GM19240 (cell line): ENCODE results near the gene GNB1L.
"Not testable (repeated sequence)": the region's sequence is repeated elsewhere in the genome, so short reads cannot be mapped to it uniquely, and the experiment has no call there.

Experiments used
- DNase-seq: peaks from one replicate; pipeline ENCODE4 v3.0.0; 2011; ENCODE audit warnings: low spot score; ENCODE audit not compliant: insufficient read length

Gene GNB1L

DNA sequence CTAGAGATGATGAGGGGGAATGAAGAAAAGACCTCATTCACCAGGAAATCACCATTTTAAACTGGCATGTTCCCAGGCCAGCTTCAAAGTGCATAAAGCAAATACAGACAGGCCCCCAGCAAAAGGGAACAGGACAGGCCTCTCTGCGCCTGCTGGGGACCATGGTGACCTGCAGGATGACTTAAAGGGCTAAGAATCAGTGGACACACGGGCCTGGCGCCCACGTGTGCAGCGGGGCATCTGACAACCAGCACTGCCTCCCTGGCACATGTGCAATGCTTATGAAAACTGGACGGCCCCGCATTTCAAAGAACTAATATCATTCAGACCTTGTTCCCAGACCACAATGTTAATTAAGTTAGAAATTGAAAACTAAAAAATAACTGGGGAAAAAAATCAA is 58.5 kb downstream of the GNB1L start:
- DNase-seq = no peak

DNA sequence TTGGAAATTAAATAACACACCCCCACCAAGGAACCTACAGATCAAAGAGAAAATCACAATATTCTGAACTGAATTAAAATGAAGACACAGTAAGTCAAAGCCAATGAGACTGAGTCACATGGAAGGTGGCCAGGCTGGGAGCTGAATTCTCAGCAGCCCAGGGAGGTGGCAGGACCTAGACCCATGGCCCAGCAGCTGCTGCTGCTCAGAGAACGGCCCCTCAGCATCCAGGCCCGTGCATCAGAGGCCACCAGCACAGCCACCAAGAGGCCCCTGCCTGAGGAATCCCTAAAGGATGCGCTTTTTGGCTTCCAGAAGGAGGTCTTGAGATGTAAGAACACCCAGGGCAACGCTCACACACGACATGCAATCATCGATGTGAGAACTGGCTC is 59.1 kb downstream of the GNB1L start:
- no peak for DNase-seq

DNA sequence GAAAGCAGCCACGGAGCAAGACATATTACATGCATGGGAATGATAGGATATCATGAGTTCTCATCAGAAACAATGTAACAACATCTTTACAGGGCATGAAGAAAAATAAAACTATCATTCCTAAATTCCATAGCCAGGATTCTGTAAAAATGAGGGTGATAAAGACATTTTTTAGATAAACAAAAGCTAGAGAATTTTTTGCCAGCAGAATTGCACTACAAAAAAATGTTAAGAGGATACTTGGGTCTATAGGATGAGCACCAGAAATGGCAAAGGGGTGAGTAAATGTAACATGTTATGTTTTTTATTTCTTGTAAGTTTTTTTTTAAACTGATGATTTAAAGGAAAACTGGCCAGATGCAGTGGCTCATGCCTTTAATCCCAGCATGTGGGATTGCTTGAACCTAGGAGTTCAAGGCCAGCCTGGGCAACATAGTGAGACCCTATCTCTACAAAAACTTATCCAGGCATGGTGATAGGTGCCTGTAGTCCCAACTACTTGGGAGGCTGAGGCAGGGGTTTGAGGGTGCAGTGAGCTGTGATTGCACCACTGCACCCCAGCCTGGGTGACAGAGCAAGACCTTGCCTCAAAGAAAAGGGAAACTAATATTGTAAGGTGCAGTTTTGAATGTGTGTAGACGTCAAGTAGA is 60.9 kb downstream of the GNB1L start:
- no peak for DNase-seq

DNA sequence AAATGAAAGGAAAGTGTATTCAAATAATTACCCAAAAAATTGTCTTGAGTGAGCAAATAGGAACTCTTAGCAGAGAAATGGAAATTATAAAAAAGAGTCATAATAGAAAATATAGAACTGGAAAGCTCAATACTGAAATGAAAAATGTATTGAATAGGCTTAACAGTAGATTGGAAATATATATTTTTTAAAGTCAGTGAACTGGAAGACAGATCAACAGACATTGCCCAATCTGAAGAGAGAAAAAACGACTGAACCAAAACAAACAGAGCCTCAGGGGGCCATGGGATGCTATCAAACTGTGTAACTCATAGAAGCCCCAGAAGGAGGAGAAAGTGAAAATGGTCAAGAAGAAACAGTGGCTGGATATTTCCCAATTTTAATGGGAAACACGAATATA is 61.5 kb downstream of the GNB1L start:
- no peak for DNase-seq

DNA sequence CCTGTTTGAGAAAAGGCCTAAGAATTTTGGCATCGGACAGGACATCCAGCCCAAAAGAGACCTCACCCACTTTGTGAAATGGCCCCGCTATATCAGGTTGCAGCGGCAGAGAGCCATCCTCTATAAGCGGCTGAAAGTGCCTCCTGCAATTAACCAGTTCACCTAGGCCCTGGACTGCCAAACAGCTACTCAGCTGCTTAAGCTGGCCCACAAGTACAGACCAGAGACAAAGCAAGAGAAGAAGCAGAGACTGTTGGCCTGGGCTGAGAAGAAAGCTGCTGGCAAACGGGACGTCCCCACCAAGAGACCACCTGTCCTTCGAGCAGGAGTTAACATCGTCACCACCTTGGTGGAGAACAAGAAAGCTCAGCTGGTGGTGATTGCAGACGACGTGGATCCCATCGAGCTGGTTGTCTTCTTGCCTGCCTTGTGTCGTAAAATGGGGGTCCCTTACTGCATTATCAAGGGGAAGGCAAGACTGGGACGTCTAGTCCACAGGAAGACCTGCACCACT is 62.2 kb downstream of the GNB1L start:
- not testable (repeated sequence) for DNase-seq

DNA sequence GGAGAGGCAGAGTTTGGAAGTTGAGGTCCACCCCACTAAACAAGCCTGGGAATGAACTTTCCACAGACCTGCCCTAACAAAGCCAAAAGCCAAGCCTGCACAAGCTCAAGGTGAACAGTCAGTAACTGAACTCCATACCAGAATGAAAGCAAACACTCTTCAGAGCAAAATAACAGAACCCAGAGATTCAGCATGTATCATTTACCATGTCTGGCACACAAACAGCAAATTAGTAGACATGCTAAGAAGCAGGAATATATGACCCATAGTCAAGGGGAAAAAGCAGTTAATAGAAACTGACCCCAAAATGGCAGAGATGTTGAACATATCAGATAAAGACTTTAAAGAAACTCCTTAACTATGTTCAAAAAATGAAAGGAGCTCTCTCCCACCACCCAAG is 62.8 kb downstream of the GNB1L start:
- no peak for DNase-seq

DNA sequence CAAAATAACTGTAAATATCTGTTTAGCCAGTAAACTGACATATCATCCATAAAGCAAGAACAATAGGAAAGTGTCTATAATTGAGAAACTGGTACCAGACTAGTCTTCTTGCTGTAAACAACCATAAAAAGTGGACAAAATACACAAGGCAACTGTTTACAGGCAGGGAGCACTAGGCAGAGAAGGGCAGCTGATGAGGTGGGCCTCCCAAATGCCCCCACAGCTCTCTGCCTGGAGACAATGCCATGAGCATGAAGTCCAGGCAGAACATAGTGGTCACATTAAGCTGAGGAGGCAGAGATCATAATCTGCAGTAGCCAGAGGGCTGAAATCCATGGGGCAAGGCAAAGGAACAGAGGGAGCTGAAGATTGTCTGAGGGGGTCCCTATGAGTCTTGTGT is 63.4 kb downstream of the GNB1L start:
- DNase-seq = no peak

DNA sequence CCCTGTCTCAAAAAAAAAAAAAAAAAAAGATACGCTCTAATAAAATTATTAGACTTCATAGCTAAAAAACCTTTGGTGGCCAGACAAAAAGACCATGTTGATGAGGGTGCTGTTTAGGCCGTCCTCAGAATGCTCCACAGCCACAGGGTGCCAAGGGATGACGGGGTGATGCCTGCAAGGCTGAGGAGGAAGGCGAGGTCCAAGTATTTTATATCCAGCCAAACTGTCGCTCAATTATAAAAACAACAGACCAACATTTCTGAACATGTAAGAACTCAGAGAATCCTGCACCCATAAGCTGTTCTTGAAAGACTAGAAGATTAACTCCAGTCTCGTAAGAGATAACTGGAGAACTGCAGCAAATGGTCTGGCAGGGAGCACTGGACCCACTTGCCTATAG is 64.8 kb downstream of the GNB1L start:
- no peak for DNase-seq

DNA sequence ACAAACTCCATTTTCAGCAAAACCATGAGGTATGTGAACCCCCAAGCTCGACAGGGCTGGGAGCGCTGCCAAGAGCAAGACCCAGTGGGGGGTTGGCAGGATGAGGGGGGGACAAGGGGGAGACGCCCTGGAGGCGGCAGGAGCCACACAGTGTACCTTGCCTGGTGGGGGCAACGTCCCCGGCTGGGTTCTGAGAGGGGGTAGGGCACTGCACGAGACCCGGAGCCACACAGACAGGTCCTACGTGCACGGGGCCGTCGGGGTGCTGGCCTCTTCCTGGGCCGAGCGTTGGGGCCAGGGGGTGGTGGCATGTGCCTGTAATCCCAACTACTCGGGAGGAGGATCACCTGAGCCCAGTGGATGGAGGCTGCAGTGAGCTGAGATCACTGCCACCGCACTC is 65.3 kb downstream of the GNB1L start:
- no peak for DNase-seq

DNA sequence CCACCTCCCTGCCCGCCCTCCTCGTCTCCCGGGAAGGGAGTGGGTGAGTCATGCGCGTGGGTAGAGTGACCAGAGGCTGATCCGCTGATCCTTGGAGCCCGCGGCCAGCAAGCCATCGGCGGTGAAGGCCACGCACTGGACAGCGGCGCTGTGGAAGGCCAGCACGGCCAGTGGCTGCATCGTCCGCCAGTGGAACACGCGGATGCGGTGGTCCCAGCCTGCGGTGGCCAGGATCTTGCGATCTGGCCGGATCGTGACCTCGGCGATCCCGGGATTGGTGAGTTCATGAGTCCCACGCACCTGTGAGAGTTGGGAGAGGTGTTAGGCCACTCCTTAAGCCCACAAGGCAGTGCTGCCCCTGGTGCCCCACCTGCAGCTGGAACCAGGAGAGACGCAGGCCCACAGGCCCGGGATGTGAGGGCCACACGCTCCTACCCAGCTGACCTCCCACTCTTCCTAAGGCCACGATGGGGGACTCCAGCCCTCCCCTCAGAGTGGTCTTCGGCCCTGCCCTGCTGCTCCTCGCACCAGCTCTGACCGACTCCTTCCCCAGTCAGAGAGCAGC is 65.9 kb downstream of the GNB1L start:
- DNase-seq = no peak

DNA sequence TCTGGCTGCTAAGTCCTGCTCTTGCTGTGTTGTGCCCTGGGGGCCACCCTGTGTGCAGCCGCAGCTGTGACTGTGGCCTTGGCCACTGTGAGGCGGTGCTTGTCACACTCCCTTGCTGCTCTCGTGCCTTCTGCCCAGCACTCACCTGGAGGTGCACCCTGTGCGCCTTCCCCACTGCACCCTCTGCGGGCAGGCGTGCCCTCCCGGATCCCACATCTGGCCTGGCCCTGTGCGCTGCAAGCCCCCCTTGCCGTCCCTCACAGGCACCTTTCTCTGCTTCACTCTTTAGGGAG is 66.9 kb downstream of the GNB1L start:
- DNase-seq = no peak

DNA sequence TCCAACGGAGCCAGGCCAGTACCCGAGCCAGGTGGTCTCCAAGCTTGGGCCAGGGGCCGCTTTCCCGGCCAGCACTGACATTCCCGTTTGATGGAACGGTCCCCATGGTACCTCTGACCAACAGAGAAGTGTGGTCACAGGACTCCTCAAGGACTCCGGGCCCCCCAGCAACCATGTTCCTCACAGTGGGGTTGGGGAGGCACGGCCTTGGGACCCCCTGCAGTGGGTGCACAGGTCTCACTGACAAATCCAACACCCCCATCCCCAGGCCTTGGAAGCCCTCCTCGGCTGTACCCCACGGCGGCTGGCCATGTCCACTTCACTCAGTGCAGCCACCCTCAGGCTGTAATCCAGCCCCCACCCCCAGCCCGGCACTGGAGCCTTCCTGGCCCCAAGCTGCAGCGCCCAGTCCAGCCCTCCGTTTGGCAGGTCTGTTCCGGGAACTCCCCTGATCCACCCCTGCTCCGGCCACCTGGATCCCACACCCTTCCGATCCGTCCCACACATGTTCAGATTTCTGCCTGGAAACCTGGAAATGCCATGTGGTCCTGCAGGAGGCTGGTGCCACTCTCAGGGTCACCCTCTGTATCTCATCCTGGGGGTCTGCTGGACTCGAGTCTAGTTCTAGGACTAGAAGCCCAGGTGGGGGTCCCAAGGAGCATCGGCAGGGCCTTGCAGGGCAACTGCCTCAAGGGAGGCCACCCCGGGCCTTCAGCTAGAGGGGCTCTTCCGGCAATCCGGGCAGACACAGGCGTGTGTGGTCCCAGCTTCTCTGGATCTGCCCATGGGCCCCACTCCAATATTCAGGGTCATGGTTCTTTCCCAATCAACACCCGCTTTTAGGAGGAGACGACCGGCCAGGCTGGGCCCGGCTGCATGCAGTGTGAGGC is 67.5 kb downstream of the GNB1L start:
- DNase-seq = no peak

DNA sequence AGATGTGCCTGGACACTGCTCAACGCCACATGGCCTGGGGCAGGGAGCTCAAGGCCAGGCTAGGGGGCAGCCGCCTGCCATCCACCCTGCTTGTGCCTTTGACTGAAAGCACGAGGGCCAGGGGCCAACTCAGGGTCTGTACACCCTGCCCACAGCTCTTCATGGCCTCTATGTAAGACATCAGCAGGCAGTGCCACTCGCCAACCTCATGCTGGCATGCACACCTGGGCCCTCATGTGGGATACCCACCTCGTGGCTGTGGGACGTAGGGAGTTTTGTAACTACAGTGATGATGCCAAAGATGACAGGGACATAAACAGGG is 68.4 kb downstream of the GNB1L start:
- no peak for DNase-seq

DNA sequence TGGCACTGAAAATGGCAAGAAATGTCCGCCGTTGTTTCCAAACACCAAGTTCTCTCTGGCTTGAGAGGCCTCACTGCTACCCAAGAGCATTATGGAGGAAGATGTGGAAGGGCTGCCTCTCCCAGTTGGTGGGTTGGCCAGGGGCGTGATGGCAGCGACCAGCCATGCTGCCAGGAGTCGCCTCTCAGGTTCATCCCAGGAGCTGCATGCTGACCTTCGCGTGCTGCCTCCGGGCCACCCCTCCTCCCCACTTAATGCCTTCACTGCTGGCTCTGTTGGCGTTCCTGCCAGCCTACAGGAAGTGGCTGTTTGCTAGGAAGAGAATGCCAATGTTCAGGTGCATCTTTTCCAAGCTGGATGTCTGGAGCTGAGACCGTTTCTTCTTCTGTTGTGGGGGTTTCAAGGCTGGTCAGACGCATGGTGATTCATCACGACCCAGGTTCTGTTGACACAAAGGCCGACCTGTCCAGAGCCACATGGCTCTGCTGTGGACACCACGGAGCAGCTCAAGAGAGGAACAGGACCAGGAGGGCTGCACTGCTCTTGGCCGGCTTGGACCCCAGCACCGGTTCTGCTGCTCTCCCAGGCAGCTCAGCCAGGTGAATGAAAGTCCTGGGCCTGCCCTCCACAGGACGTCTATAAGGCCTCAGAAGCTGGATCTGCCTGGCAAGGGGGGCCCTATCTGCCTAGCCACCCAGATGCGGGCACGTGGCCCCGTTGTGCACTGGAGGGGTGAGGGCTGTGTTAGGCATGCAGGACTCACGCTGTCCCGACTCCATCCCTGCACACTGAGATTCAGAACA is 69.0 kb downstream of the GNB1L start:
- no peak for DNase-seq

DNA sequence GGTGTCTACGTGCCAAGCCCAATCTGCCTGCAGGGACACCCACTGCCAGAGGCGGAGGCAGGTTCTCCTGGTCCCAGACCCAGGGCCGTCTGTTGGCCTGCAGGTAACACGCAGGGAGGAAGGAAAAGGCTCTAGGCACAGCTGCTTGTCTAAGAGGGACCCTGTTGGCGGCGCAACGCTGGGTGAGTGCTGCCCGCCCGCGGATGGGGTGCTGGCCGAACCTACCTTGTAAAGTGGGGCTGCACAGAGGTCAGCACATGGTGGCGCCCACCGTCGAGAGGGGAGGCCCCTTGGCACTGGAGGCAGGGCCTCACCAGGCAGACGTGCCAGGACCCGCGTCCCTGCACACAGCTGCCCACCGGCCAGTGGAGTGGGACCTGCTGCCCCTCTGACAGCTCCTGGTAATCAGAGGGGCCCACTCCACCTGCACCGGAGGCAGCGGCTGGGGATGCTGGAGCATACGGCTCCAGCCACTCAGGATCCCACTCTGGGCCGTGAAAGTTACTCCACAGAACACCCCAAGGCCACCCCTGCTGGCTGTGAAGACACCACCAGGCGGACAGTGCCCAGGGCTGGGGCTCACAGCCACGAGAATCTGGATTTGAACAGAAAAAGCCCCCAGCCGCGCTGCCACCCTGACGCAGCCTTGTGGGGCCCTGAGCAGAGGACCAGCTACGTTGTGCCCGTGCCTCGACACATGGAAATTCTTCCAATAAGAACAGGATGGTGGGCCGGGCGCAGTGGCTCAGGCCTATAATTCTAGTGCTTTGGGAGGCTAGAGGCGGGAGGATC is 70.1 kb downstream of the GNB1L start:
- DNase-seq = no peak

DNA sequence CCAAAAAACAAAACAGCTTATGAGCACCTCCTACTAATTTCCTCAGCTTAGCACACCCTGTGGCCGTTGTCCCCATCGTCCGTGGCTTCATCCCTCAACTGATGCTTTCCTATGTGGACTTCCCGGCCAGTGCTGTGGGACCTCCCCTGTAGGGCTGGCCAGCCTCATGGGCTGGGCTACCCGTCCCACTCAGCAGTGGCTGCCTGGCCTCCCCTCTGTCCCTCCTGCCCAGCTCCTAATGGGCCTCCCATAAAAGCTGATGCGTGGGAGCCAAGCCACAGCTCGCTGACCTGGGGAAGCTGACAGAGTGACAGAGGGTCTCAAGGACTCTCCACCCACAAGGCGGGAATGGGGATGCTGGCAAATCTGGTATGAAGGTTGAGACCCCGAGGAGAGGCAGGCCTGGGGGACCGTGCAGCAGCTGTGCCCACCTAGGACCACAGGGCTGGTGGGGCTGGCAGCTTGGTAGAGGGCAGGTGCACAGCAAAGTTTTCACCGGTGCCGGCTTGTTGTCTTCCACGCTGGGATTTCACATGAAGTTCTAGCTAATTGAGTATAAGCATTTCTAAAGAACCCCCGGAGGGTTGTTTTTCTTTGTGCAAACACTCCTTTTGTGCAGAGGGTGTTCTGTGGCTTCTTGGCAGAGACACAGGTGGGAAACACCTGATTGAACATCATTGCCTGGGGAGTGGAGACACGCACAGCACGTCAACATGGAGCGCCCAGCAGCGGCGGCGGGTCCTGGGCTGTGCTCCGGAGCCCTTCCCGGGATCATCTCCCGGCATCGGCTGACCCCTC is 70.9 kb downstream of the GNB1L start:
- no peak for DNase-seq

DNA sequence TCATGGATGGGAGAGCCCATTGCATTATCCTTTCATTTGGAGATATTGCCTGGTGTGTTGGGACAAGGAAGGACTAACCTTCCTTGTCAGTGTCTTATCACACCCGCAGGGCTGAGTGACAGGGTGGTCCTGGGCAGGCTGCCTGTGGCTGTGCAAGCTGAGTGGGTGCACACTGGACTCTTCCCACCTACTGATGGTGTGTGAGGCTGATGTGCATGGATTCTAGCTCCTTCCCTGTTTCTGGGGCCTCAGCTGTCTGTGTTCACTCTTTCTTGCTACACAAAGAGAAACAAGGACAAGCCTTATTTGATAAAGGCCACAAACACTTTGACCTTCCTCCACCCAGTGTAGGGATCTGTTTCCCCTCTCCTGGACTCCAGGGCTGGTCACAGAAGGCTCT is 72.1 kb downstream of the GNB1L start:
- DNase-seq = no peak

DNA sequence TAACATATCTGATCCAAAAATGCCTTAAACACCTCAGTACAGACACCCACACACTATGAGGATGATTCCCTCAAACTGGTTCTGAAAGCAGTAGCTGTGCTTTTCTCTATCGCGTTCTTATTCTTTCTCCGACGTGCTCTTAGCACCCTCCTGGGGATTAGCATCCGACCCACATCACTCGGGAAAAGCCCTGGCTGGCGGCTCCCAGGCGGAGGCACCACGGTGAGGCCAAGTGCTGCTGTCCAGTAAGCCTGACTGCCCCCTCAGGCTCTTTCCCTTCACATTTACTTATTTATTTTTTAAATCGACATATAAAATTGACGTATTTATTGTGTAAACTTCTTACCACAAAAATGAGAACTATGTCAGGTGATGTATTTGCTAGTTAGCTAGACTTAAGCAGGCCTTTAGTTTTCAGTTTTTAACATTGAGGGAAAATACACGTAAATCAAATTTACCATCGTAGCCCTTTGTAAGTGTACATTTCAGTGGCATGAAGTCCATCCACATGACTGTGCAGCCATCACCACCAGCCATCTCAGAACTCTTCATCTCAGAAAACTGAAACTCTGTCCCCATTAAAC is 74.9 kb downstream of the GNB1L start:
- DNase-seq = no peak

DNA sequence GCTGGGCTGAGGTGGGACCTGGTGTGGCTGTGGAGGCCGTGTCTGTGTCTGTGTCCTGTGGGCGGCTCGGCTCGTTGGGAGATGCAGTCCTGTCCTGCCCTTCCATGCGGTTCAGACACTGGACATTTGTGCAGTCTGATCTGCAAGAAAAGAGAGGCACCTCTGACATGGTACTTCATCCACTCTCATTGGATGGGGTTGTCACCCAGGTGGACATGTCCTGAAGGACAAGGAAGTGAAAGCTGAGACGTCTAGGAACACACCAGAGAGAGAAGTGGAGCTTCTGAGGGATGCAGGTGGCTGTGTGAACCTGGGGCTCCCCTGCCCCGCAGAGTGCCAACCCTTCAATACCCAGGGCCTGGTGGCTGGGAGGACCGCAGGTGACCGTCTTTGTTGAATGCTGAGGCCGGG is 75.7 kb downstream of the GNB1L start:
- DNase-seq = no peak

DNA sequence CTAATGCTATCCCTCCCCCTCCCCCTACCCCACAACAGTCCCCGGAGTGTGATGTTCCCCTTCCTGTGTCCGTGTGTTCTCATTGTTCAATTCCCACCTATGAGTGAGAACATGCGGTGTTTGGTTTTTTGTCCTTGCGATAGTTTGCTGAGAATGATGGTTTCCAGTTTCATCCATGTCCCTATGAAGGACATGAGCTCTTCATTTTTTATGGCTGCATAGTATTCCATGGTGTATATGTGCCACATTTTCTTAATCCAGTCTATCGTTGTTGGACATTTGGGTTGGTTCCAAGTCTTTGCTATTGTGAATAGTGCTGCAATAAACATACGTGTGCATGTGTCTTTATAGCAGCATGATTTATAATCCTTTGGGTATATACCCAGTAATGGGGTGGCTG is 77.5 kb downstream of the GNB1L start:
- DNase-seq = not testable (repeated sequence)
